Fibroblast of villous mesenchyme (primary cell): ENCODE results near the gene OSCP1. TPM values are rescaled to one million over a fixed set of nuclear protein-coding genes. Genes with fewer than 3 reads are reported as not detected.

Experiments used
- DNase-seq: peaks from one replicate; pipeline ENCODE4 v3.0.0-alpha.2; 2010; ENCODE audit warnings: low read depth
- H3K4me3 ChIP-seq: 2 replicates; pipeline ENCODE4 v1.5.1; 2011; ENCODE audit warnings: low read depth, mild to moderate bottlenecking, low read length
- total RNA-seq: library from RNA; depleted of rRNA; stranded (reverse); fragments of >200 nt; gene quantifications from 2 replicates; pipeline ENCODE4 v1.2.3, GENCODE V29; 2012
- TF ChIP-seq, protein P1 (sequence below): IDR thresholded peaks from 2 replicates; pipeline ENCODE4 v1.5.1; 2012; ENCODE audit warnings: low read depth, mild to moderate bottlenecking, low read length; ENCODE audit not compliant: insufficient read depth

Gene OSCP1
- total RNA-seq, 1 donor = 6.0 TPM

DNA sequence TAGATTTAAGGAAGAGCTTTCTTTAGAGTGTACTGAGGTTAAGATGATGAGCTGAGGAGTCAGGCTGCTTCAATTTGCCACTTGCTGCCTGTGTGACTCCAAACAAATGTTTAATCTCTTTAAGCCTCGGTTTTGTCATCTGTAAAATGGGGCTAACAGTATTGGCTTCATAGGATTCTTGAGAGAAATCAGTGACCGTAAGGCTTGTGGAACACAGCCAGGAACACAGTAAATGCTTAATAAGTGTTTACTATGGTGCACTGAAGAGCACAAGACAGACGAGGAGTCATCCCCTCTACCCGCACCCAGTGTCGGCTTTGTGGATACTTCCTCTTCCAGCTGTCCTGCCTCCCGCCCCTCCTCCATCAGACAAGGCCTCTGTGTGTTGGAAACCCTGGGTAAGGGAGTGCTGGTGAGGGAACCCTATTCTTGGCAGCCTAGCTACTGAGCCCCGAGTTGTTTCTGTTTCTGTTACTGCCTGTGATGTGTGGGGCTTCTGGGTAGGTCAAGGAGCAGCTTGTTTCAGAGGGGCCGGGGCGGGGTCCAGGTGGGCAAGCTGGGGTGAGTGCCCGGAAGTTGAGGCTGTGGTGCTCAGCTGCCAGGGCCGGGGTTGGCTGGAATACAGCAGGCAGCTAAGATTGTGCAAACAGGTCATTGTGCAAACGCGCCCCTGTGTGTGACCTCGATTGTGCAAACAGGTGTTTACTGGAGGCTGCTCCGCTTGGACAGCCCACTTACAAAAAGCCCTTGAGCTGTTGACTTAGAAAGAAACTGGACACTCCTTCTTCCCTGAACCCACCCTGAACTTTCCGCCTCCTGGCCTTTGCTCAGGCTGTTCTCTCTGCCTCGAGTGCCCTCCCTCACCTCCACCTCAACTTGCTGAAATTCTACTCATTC is 36.4 kb upstream of the OSCP1 start:
- H3K4me3 ChIP-seq = no peak overlapping the region
- peak; percentile 81 for DNase-seq
- TF ChIP-seq, protein P1, sequence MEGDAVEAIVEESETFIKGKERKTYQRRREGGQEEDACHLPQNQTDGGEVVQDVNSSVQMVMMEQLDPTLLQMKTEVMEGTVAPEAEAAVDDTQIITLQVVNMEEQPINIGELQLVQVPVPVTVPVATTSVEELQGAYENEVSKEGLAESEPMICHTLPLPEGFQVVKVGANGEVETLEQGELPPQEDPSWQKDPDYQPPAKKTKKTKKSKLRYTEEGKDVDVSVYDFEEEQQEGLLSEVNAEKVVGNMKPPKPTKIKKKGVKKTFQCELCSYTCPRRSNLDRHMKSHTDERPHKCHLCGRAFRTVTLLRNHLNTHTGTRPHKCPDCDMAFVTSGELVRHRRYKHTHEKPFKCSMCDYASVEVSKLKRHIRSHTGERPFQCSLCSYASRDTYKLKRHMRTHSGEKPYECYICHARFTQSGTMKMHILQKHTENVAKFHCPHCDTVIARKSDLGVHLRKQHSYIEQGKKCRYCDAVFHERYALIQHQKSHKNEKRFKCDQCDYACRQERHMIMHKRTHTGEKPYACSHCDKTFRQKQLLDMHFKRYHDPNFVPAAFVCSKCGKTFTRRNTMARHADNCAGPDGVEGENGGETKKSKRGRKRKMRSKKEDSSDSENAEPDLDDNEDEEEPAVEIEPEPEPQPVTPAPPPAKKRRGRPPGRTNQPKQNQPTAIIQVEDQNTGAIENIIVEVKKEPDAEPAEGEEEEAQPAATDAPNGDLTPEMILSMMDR = no peak

DNA sequence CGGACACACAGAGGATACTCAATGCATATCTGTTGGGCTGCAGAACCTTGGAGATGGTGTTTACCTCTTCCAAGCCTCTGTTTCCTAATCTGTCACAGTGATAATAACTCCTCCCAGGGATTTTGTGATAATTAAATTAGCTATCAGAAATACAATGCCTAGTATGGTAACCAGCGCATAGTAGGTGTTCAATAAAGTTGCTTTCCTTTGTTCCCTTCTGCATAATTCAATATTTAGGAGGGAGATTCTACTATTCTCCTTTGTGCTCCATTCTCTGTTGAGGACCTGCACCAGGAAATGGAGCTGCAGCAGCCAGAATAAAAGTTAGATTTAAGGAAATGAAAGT is 35.8 kb upstream of the OSCP1 start:
- TF ChIP-seq, protein P1 = no peak
- no peak overlapping the region for H3K4me3 ChIP-seq
- no peak for DNase-seq

GRCh38 chr1:36484099-36484498 is 33.8 kb upstream of the OSCP1 start:
- H3K4me3 ChIP-seq = no peak overlapping the region
- DNase-seq = no peak
- TF ChIP-seq, protein P1 = no peak

DNA sequence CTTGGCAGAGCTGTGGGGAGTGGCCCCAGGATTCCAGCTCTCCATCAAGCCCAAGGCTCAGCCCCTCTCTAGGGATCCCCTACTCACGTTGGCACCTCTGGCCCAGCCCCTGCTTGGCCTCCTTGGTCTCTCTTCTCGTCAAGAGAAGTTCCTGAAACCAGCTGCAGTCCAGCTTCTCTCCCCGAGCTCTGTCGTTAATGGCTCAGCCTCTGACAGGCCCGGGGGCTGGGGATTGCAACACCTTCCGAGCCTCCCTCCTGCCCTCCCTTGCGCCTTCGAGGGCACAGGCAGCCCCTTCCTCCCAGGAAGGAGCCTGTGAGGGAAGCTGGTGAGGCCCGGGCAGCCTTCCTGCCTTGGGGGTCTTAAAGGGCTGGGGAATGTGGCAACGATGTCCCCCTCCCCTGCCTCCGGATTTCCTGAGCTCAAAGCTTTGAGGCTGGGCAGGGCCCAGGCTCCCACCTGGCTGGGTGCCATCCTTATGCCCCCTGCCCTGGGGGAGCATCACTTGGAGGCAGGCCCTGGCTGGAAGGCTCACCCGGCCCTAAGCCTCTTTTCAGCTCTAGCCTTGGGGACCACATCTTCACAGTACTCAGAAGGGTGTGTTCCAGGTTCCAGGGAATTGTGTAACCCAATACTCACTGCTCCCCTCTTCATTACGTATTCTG is 32.6 kb upstream of the OSCP1 start, which contains the start of gene CSF3R:
Gene CSF3R (minus strand): TSS at position 190 of the 665 bp plus-strand sequence. CDS start 3,417 bp downstream, outside the sequence.
- H3K4me3 ChIP-seq = peak within 1 kb of the TSS; percentile 36
- TF ChIP-seq, protein P1 = no peak
- DNase-seq = peak; percentile 21

GRCh38 chr1:36481771-36482723 is 31.8 kb upstream of the OSCP1 start:
- DNase-seq = no peak
- peak overlapping the region; percentile 36 for H3K4me3 ChIP-seq
- TF ChIP-seq, protein P1 = no peak

DNA sequence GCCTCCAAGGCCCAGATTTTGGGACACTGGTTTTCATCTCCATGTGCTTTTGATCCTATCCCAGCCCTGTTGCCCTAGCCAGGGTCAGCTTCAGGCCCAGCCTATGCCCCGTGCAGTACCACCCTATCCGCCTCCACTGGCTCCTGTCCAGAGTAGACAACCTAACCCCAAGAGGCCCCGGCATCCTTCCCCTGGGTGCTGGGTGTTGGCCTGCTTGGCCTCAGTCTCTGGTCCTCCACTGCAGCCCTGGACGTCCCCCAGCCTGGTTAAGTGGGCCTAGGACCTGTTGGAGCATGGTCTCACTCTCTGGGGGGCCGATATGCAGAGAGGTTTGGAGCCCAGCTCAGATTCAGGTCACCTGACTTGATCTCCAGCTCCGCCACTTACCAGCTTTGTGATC is 30.8 kb upstream of the OSCP1 start:
- TF ChIP-seq, protein P1 = no peak
- DNase-seq = no peak
- H3K4me3 ChIP-seq = no peak overlapping the region
